ENCODE data around the gene F2R. TPM values are rescaled to one million over a fixed set of nuclear protein-coding genes. Genes with fewer than 3 reads are reported as not detected.

Gene F2R
- total and polyA plus RNA-seq, 2 of the 8 experiments (the other 6 are each of a cell fraction or from before 2014, with no cell fraction given), result 23.8 to 29.1 TPM

DNA sequence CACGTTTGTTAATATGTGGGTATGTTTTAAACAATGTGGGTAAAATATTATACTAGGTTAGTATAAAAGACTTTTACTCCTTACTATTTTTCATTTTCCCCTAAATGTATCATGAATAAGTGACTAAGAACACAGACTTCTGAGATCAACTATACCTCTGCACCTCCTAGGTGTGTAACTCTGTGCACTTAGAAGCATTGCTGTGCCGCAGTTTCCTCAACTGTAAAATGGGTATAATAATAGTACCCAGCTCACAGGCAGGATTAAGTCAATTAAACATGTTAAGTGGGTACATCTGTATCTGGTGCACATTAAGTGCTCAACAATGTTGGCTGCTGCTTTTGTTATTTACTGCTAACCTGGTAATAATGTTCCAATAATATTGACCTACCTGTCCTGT lies 21.6 kb upstream of the F2R start (continued):
- no peak for TF ChIP-seq TCF12 (IDR thresholded peaks at IDR 0.05; ENCODE audit: low read depth, low read length)
- TF ChIP-seq SIX5 (IDR thresholded peaks at IDR 0.05; ENCODE audit: low read depth, low read length), result no peak

Measured in H1 (cell line).